Stimulated activated CD8-positive, alpha-beta memory T cell treated with anti-CD3 and anti-CD28 coated beads, Interleukin-15, amount 100 ng/mL, for 4 hours (primary cell): Measurements from ENCODE around the gene GLP1R.

Source experiments
- DNase-seq, 2 donors: peaks; one replicate each; pipeline ENCODE4 v3.0.0-alpha.2; 2020; ENCODE audit warnings: low read depth in 2 of 2

GLP1R gene

GRCh38 chr6:39086294-39086693, 37.7 kb downstream of the GLP1R start:
- no peak for DNase-seq

DNA sequence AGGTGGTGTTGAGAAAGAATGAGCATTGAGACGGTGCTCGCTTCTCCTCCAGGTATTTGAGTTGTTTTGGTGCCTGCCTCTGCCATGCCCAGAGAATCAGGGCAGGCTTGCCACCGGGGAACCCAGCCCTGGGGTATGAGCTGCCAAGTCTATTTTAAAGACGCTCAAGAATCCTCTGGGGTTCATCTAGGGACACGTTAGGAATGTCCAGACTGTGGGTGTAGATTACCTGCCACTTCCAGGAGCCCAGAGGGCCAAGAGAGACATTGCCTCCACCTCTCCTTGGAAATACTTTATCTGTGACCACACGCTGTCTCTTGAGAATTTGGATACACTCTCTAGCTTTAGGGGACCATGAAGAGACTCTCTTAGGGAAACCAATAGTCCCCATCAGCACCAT, 38.1 kb downstream of the GLP1R start:
- no peak for DNase-seq

- DNase-seq = no peak
Observed at GRCh38 chr6:39087197-39087596, 38.6 kb downstream of the GLP1R start.

DNA sequence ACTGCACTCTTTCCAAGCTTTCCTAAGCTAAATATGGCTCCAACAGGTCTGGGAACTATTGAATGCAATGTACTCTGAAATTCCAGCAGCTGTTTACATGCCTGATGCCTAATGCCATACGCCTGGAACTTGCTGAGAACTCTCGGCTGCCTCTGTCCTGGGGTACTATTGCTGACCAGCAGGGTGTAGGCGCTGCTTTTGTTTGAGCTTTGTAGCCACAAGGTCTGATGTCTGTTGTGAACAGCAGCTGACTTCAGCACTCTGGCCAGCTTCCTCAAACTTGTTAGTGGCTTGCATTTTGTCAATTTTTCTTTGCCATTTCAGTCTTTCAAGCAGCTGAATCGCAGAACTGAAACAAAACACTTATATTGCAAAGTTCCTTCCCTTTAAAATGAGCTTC, 39.8 kb downstream of the GLP1R start:
- no peak for DNase-seq

- no peak for DNase-seq
Observed at GRCh38 chr6:39090036-39090435, 41.5 kb downstream of the GLP1R start.

DNA sequence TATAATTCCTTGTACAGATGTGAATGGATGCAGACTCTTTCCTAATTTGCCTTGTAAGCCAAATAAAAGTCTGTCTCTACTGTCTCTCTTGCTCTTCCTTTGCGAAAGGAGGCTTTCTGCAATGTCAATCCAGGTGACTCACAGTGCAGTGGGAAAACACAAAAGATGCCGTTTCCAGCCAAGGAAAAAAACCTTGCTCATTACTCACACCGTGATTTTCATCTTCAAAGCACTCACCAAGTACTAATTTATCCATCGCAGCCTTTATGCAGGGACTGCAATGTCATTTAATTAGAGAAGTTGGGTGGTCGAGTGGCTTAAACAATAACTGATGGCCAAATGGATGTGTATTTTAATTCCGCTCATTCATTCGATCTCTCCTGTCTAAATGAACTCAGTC, 42.6 kb downstream of the GLP1R start:
- DNase-seq = no peak

DNA sequence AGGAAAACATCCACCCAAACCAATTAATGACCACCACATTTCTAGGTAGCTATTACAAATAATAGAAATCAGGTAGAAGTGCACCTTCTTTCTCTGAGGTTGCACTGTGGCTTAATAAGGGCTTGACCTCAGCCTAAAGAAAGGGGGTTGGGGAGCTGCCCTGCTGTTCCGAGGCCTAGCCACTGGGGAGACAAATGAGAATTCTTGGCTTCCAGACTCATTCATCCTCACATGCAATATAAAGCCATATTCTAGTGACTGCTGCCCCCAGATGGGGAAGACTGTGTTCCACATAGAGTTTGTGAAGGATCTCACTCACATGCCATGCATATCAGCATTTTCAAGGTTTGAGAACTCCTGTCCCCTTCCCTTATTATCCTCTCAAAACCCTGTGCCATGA, 43.5 kb downstream of the GLP1R start:
- no peak for DNase-seq

- DNase-seq = no peak
Observed at GRCh38 chr6:39093149-39093708, 44.6 kb downstream of the GLP1R start.

DNA sequence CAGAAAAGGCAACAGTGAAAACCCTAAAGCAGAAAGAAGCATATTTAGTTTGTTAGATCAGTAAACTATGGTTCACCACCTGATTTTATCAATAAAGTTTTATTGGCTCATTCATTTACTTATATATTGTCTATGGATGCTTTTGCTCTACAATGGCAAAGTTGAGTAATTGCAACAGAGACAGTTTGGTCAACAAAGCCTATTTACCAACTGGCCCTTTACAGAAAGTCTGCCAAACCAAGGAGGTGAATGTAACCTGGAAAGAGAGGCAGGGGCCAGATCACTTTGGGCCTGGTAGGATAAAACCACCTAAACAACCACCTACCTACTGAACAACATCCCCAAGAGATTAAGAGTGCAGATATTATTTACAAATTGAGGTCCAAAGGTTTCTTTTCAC, 47.0 kb downstream of the GLP1R start:
- DNase-seq = no peak

- DNase-seq = no peak
Observed at GRCh38 chr6:39100358-39100757, 51.8 kb downstream of the GLP1R start.

DNA sequence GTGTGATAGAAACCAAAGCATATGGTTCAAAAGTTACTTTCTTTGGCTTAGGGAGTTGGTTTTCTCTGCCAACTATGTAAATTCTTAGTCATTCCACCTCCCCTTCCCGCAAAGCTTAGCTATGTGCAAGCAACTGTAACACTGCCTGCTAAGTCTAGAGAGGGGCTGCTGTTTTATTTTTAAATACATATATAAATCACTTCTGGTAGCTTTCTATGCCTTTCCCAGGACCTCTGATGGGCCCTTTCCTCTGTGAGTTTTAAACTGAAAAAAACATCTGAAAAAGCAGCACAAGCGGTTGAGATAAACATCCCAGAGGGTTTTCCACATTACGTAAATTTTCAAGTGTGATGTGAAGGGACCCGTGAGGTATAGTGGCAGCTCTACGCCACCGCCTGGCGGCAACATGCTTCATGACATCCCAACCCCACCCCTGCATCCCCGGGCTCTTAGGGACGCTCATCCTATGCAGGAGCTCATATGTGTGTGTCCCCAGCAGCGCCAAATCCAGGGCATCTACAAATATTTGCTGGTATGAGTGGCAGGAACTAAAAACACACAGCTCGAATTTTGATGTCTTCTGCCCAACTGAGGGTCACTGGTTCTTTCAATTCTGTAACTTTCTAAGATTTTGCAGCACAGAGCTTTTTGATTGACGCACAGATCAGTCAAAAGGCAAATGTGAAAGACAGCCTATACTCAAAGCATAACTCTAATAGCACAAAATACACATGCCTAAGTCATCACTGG, 53.7 kb downstream of the GLP1R start:
- DNase-seq = no peak

- no peak for DNase-seq
Observed at GRCh38 chr6:39102821-39103136, 54.2 kb downstream of the GLP1R start.

DNA sequence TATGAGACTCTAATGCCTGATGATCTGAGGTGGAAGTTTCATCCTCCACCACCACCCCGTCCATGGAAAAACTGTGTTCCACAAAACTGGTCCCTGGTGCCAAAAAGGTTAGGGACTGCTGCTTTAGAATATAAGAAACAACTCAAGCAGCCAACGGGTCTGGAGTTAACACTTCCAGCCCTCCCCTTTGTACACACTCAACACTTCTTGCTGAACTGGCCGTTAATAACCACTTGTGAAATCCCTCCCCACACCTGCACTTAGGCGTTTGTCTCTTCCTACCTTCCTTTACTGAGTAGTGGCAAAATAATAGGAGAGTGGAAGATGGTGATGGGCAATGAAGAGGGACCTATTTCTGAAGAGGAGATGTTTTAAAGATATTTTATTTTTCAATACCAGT, 55.9 kb downstream of the GLP1R start:
- no peak for DNase-seq

DNA sequence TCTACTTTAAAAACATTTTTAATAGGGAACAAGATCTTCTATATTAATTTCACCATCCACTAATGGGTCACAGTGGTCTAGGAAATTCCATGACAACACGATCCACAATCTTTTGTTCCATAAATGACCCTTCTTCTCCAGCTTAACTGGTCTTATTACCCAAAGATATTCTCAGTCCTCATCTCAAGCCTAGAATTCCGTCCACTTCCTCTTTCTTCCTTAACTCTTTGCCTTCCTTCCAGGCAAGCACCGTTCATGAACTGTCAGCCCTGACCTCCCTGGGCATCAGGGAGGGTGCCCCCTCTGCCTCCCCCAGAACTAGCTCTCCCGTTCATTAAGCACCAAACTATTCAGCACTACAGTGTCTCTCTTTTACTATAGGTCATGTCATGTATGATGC, 58.5 kb downstream of the GLP1R start:
- no peak for DNase-seq

- no peak for DNase-seq
Observed at GRCh38 chr6:39107641-39108040, 59.1 kb downstream of the GLP1R start.

DNA sequence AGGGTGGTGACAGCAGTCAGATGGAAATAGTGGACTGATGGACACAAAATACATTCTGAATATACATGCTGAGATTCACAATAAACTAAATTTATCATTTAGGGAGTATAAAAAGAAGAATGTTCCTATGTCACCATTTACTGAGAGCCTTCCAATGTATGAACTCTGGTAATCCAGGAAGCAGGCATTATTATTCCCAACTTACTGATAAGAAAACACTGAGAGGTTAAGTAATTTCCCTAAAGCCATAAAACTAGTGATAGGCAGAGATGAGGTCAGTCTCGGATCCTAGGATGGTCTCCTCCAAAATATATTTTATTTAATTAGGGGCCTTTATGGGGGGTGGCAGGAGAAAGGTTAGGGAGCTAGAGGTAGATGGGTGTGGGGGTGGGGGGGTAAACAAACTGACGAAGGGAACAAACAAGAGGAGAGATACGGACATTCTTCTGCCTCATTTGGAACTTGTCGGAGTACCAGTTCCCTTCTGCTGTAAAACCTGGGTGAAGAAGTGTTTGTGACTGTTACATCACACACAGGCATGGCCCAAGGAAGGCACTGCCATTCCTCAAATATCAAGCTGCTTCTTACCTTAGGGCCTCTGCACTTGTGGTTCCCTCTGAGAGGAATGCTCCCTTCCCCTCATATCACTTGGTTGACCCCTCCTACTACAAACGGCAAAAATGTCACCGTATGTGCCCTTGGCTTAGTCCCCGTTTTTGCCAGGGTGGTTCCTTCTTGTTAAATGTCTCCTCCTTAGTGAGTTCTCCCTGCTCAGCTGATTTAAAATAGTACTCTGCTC, 59.7 kb downstream of the GLP1R start:
- no peak for DNase-seq

GRCh38 chr6:39111280-39111679, 62.7 kb downstream of the GLP1R start:
- DNase-seq = no peak

DNA sequence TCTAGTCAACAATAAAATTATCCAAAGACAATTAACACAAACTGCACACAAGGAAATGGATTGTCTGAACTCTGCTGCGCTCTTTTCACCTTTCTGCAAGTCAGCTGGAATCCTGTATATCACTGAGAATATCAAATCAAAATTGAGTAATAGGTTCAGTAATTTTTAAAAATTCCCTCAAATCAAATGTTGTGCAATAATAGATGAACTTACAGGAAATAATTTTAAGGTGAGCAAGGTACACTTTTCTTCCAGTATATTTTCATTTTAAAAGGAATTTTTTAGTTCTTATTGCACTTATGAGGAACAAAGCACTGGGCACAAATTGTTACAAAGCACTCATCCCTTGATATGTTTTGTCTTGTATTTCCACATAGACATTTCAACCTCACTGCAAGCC, 65.2 kb downstream of the GLP1R start:
- DNase-seq = no peak

DNA sequence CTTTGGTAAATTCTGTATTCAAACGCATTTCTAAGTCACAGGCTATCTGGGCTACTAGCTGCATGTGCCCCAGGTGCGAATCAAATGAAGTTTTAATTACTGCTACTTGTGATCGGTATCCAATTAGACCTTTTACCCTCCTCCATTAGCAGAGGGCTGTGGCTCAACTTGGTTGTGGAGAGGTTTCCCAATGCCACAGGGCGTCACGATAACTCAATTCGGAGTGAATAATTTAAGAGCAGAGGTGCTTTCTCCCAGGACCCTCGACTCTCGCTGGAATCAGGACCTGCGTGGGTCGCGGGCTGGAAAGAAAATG, 65.8 kb downstream of the GLP1R start:
- no peak for DNase-seq

DNA sequence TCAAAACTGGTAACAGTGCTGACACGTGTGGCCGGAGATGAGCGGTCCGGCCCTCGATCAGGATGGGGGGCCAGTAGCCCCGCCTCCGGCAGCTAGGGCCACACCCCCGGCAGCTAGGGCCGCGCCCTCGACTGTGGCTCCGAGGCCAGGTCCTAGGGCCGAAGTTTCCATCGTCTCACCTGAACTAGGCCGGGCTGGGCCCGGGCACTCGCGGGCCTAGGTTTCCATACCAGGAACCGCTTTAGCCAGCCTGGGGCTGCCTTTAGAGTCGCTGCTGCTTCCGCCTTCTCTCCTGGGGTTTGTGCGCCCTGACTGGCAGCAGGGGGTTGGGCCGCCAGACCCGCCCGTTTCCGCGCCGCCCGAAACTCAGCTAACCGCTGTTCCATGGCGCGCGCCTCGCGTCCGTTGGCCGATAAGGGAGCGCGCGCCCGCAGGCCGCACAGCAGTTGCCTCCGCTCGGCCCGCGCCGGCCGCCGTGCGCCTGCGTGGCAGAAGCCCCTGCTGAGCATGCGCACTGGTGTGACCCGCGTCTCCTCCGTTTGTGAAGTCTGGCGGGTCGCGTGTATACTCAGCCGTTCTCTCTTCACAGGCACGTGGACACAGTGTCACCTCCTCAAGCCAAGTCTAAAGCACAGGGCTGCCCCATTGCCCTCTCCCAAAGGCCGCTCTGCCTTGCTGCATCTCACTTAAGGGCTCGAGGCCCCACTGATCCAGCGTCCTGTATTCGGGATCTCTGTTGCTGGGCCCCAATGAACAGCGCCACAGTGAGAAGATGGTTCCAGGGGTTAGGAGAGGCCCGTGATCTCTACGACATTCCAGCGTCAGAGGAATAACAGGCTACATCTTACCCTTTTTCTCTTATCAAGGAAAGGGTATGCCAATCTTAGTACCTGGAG, 66.4 kb downstream of the GLP1R start, which contains the start of gene SAYSD1:
SAYSD1 (minus strand) TSS at position 483 of the 896 bp plus-strand sequence; CDS start at position 386, 97 bp downstream.
- DNase-seq = peak; percentile 83 to 87

- DNase-seq = no peak
Observed at GRCh38 chr6:39118921-39119320, 70.3 kb downstream of the GLP1R start.

DNA sequence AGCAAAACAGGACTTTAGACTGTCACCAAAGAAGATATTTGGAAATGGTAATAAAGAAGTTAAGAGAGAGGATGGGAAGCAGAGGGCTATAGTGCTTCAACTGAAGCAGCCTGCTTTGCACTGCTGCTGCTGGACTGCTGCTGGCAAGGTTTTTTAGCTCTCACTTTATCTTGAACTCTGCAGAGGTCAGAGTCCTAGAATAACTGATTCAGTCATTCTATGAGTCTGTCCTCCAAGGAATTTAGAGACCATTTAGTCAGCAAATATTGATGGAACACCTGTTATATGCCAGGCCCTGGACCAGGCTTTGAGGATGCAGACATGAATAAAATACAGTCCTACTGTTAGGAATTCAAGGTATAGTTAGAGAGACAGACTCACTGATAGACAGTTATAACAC, 75.5 kb downstream of the GLP1R start:
- no peak for DNase-seq
